HepG2 (cell line): Measurements from ENCODE around the gene ADCYAP1. TPM values are rescaled to one million over a fixed set of nuclear protein-coding genes. Genes with fewer than 3 reads are reported as not detected.

Source experiments
- ATAC-seq: fragments of 200-7000 bp; cut with Tn5 transposase; 3 replicates; pipeline ENCODE4 v1.9.1; 2020; ENCODE audit warnings: mild to moderate bottlenecking, moderate library complexity
- BruUV-seq: library from RNA; stranded (reverse); fragments of 400-500 nt; replicated peaks from 2 replicates; lab custom pipeline; 2021; lab: Mats Ljungman, UMichigan
- CTCF ChIA-PET: fragments of 300-600 bp; formaldehyde crosslinking; extraction: SDS; loops from one replicate; lab custom pipeline; 2021; ENCODE audit warnings: low total read pairs, inconsistent platforms, low intra/inter-chr PET ratio; lab: Yijun Ruan, JAX
- POLR2A ChIA-PET: fragments of 350-600 bp; sonication (Branson Sonifier 250); formaldehyde crosslinking; loops from one replicate; lab custom pipeline; 2020; ENCODE audit warnings: antibody characterized with exemption, inconsistent platforms; lab: Yijun Ruan, JAX
- DNase-seq: peaks from one replicate; pipeline ENCODE4 v3.0.0-alpha.2; 2015; ENCODE audit warnings: low spot score
- FAIRE-seq: peaks from 3 replicates; lab custom pipeline; 2011; peaks lifted over from hg19 to GRCh38; lab: Jason Lieb, UNC
- H2AFZ ChIP-seq: one replicate; pipeline ENCODE4 v1.6.1; 2011; ENCODE audit warnings: low read length, inconsistent platforms
- H3K27ac ChIP-seq: fragments of 300-600 bp; 3 replicates; pipeline ENCODE4 v1.8.0; 2011; ENCODE audit warnings: mixed run types, mild to moderate bottlenecking, mixed read lengths, low read length, inconsistent platforms; ENCODE audit not compliant: insufficient read depth; ENCODE audit errors: extremely low read length
- H3K27me3 ChIP-seq, 2 experiments: fragments of 200-600 bp in 1 of 2; 2 replicates in 1 of 2; 3 replicates in 1 of 2; pipeline versions ENCODE4 v1.6.0 to v1.8.0; 2011; ENCODE audit warnings: low read length in 2 of 2, mild to moderate bottlenecking in 2 of 2, moderate library complexity in 2 of 2, inconsistent platforms in 1 of 2; ENCODE audit not compliant: insufficient read depth in 2 of 2, control insufficient read depth in 1 of 2
- H3K36me3 ChIP-seq, 2 experiments: fragments of 200-600 bp in 1 of 2; replicated peaks in 1 of 2; 2 replicates in 1 of 2; 3 replicates in 1 of 2; pipeline versions ENCODE4 v1.5.1 to v1.8.0; 2011; ENCODE audit warnings: low read length in 2 of 2, inconsistent platforms in 1 of 2; ENCODE audit not compliant: insufficient read depth in 2 of 2, control insufficient read depth in 1 of 2
- H3K4me1 ChIP-seq: 2 replicates; pipeline ENCODE4 v1.5.1; 2012; ENCODE audit warnings: low read length, inconsistent platforms; ENCODE audit not compliant: insufficient read depth
- H3K4me2 ChIP-seq: 2 replicates; pipeline ENCODE4 v1.6.0; 2011; ENCODE audit warnings: low read depth, low read length, inconsistent platforms
- H3K4me3 ChIP-seq, 3 experiments: fragments of 200-600 bp in 1 of 3; sonication (generic), shearing (Covaris generic) in 1 of 3; replicated peaks in 1 of 3; 2 replicates each; pipeline ENCODE4 v1.5.1; 2011 to 2016; ENCODE audit warnings: low read length in 3 of 3, inconsistent platforms in 2 of 3, low read depth in 2 of 3, mild to moderate bottlenecking in 2 of 3, control low read depth in 1 of 3, mixed read lengths in 1 of 3; ENCODE audit not compliant: insufficient read depth in 1 of 3
- H3K79me2 ChIP-seq: one replicate; pipeline ENCODE4 v1.6.1; 2011; ENCODE audit warnings: low read length, inconsistent platforms; ENCODE audit not compliant: insufficient read depth
- H3K9ac ChIP-seq: 2 replicates; pipeline ENCODE4 v1.6.0; 2011; ENCODE audit warnings: mild to moderate bottlenecking, low read depth, low read length, inconsistent platforms; ENCODE audit not compliant: insufficient read depth
- H3K9me3 ChIP-seq: 2 replicates; pipeline ENCODE4 v1.5.1; 2012; ENCODE audit warnings: mild to moderate bottlenecking, low read length
- H4K20me1 ChIP-seq: 2 replicates; pipeline ENCODE4 v1.6.0; 2011; ENCODE audit warnings: inconsistent platforms, mild to moderate bottlenecking, low read length, moderate library complexity; ENCODE audit not compliant: insufficient read depth
- FOXC1 ChIP-seq: sonication (generic); formaldehyde crosslinking; IDR thresholded peaks from 2 replicates; pipeline ENCODE4 v1.8.0; 2022; ENCODE audit warnings: mild to moderate bottlenecking, missing genetic modification reagents, borderline replicate concordance
- GATAD2A ChIP-seq: IDR thresholded peaks from 2 replicates; pipeline ENCODE4 v1.6.1; 2016
- GZF1 ChIP-seq: sonication (generic); formaldehyde crosslinking; IDR thresholded peaks from 2 replicates; pipeline ENCODE4 v1.5.1; 2020; ENCODE audit warnings: mild to moderate bottlenecking, missing genetic modification reagents
- HHEX ChIP-seq: IDR thresholded peaks from 2 replicates; pipeline ENCODE4 v1.6.1; 2016; ENCODE audit warnings: control low read depth
- IRF2 ChIP-seq: IDR thresholded peaks from 2 replicates; pipeline ENCODE4 v1.6.1; 2018; ENCODE audit warnings: missing genetic modification reagents, missing compliant biosample characterization
- RARA ChIP-seq: IDR thresholded peaks from 2 replicates; pipeline ENCODE4 v1.6.1; 2016; ENCODE audit warnings: missing genetic modification reagents, missing compliant biosample characterization
- RBM22 ChIP-seq: fragments of 200-400 bp; formaldehyde crosslinking; optimal IDR thresholded peaks from 2 replicates; pipeline ENCODE3; 2017; ENCODE audit warnings: mild to moderate bottlenecking, low read length, moderate library complexity
- SOX13 ChIP-seq, 3 experiments: fragments of 450-650 bp in 1 of 3; sonication (generic) in 1 of 3; formaldehyde crosslinking in 1 of 3; IDR thresholded peaks in 2 of 3; conservative IDR thresholded peaks in 1 of 3; 2 replicates each; pipeline versions ENCODE4 v1.5.0 to v1.6.1; 2016 to 2020; ENCODE audit warnings: antibody characterized with exemption in 1 of 3, mild to moderate bottlenecking in 1 of 3, missing compliant biosample characterization in 1 of 3, missing genetic modification reagents in 1 of 3, moderate library complexity in 1 of 3
- SOX6 ChIP-seq, 2 experiments: fragments of 450-650 bp in 1 of 2; sonication (generic) in 1 of 2; formaldehyde crosslinking in 1 of 2; IDR thresholded peaks; 2 replicates each; pipeline versions ENCODE4 v1.4.0 to v1.6.1; 2017 to 2020; ENCODE audit warnings: antibody characterized with exemption in 1 of 2, mild to moderate bottlenecking in 1 of 2, missing genetic modification reagents in 1 of 2
- ZBTB4 ChIP-seq: sonication (generic); formaldehyde crosslinking; IDR thresholded peaks from 2 replicates; pipeline ENCODE4 v1.4.0; 2020; ENCODE audit warnings: missing genetic modification reagents, mild to moderate bottlenecking, borderline replicate concordance
- ZNF382 ChIP-seq: sonication (generic); formaldehyde crosslinking; IDR thresholded peaks from 2 replicates; pipeline ENCODE4 v1.5.0; 2020; ENCODE audit warnings: missing genetic modification reagents, mild to moderate bottlenecking, borderline replicate concordance
- ZNF441 ChIP-seq: sonication (generic); formaldehyde crosslinking; IDR thresholded peaks from 2 replicates; pipeline ENCODE4 v1.7.0; 2021; ENCODE audit warnings: missing genetic modification reagents, borderline replicate concordance
- WGBS: methylation state at CpG from one replicate; pipeline ENCODE4 v1.1.6; 2017; ENCODE audit warnings: low lambda C conversion rate; 5-methylcytosine and 5-hydroxymethylcytosine counted together
- in situ Hi-C: cut with HindIII; loops from 2 replicates; pipeline ENCODE4 v1.10.0; 2017; ENCODE audit warnings: low pct_unique_long_range_greater_than_20kb; ENCODE audit not compliant: extremely low pct_ligation_motif_present
- intact Hi-C: fragments of 100-400 bp; cut with micrococcal nuclease; formaldehyde crosslinking; loops from one replicate; pipeline ENCODE4 v1.10.0; 2022; ENCODE audit not compliant: unreplicated experiment
- polyA plus RNA-seq, 8 experiments: library from polyadenylated mRNA; depleted of rRNA in 3 of 8; stranded (reverse) in 7 of 8; unstranded in 1 of 8; fragments of >200 nt; fragmentation: Illumina TruSeq in 4 of 8; extraction: Trizol in 4 of 8; gene quantifications; 2 replicates each; pipeline versions ENCODE4 v1.2.1 to v1.2.3, GENCODE V29; 2011 to 2016; ENCODE audit warnings: low read depth in 4 of 8, missing spikeins in 1 of 8, mixed read lengths in 1 of 8; ENCODE audit not compliant: insufficient read depth in 1 of 8
- total RNA-seq, 5 experiments: library from RNA; depleted of rRNA; stranded (reverse); fragments of >200 nt; fragmentation: Illumina TruSeq; extraction: Trizol; gene quantifications; 2 replicates each; pipeline ENCODE4 v1.2.3, GENCODE V29; 2016; ENCODE audit warnings: low read depth in 1 of 5
- TF ChIP-seq, protein P1 (sequence below): IDR thresholded peaks from 2 replicates; pipeline ENCODE4 v1.6.1; 2018; ENCODE audit warnings: missing genetic modification reagents, mild to moderate bottlenecking, missing compliant biosample characterization
- TF ChIP-seq, protein P2 (sequence below): IDR thresholded peaks from 2 replicates; pipeline ENCODE4 v1.6.1; 2012; ENCODE audit warnings: inconsistent platforms
- TF ChIP-seq, protein P3 (sequence below): sonication (generic); formaldehyde crosslinking; IDR thresholded peaks from 2 replicates; pipeline ENCODE4 v1.5.0; 2020; ENCODE audit warnings: missing genetic modification reagents

Gene ADCYAP1
- total and polyA plus RNA-seq, 2 of the 13 experiments (the other 11 are each of a cell fraction or from before 2014, with no cell fraction given) = not detected

- POLR2A ChIA-PET = no interaction called here
- WGBS = 0% methylated on average over 1 of the region's 1 CpG
- TF ChIP-seq ZNF441 (CRISPR knock-in tag) (no peak), ZNF382 (CRISPR knock-in tag) (no peak), RBM22 (no peak), FOXC1 (CRISPR knock-in tag) (no peak), RARA (CRISPR knock-in tag) (peak; percentile 45; the same call in 1 of the 2 replicates), IRF2 (CRISPR knock-in tag) (no peak), HHEX (CRISPR knock-in tag) (0 out of 2 replicates have a peak, but pooled peaks have one; percentile 16), ZBTB4 (CRISPR knock-in tag) (no peak), GATAD2A (peak; percentile 45; the same call in 1 of the 2 replicates), GZF1 (CRISPR knock-in tag) (peak; percentile 92; the same call in 1 of the 2 replicates), SOX13 (IDR thresholded peaks at IDR 0.05) (no peak), SOX13 (CRISPR knock-in tag; conservative IDR thresholded peaks at IDR 0.05 in 1 of 2, IDR thresholded peaks at IDR 0.05 in 1 of 2) (peak in 1 of 2 experiments; percentile 12; a peak in 1 of 4 replicates), SOX6 (IDR thresholded peaks at IDR 0.05) (no peak), SOX6 (CRISPR knock-in tag; IDR thresholded peaks at IDR 0.05) (peak; percentile 32; the same call in 1 of the 2 replicates)
- TF ChIP-seq, protein P1, sequence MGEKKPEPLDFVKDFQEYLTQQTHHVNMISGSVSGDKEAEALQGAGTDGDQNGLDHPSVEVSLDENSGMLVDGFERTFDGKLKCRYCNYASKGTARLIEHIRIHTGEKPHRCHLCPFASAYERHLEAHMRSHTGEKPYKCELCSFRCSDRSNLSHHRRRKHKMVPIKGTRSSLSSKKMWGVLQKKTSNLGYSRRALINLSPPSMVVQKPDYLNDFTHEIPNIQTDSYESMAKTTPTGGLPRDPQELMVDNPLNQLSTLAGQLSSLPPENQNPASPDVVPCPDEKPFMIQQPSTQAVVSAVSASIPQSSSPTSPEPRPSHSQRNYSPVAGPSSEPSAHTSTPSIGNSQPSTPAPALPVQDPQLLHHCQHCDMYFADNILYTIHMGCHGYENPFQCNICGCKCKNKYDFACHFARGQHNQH (CRISPR knock-in tag) = 0 out of 2 replicates have a peak, but pooled peaks have one; percentile 15
- TF ChIP-seq, protein P2, sequence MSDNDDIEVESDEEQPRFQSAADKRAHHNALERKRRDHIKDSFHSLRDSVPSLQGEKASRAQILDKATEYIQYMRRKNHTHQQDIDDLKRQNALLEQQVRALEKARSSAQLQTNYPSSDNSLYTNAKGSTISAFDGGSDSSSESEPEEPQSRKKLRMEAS = peak; percentile 21; the same call in 1 of the 2 replicates
- TF ChIP-seq, protein P3, sequence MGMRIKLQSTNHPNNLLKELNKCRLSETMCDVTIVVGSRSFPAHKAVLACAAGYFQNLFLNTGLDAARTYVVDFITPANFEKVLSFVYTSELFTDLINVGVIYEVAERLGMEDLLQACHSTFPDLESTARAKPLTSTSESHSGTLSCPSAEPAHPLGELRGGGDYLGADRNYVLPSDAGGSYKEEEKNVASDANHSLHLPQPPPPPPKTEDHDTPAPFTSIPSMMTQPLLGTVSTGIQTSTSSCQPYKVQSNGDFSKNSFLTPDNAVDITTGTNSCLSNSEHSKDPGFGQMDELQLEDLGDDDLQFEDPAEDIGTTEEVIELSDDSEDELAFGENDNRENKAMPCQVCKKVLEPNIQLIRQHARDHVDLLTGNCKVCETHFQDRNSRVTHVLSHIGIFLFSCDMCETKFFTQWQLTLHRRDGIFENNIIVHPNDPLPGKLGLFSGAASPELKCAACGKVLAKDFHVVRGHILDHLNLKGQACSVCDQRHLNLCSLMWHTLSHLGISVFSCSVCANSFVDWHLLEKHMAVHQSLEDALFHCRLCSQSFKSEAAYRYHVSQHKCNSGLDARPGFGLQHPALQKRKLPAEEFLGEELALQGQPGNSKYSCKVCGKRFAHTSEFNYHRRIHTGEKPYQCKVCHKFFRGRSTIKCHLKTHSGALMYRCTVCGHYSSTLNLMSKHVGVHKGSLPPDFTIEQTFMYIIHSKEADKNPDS (CRISPR knock-in tag) = no peak
Observed at GRCh38 chr18:924987-925386, 20.3 kb downstream of the ADCYAP1 start.

More at GRCh38 chr18:924987-925386, 20.3 kb downstream of the ADCYAP1 start:
- no peak for FAIRE-seq
- Histone ChIP-seq H3K4me2 (no peak overlapping the region), H3K9me3 (no peaks in the 10 kb centered on the region), H3K27me3 (peaks cover 0 to 3% of the 10 kb centered on the region in 2 experiments; a peak in 3 of 5 replicates), H4K20me1 (no peaks in the 10 kb centered on the region), H3K4me1 (peaks cover 34% of the 10 kb centered on the region), H3K4me3 (no peak overlapping the region), H3K27ac (no peak overlapping the region), H3K9ac (no peak overlapping the region), H2AFZ (no peak overlapping the region), H3K36me3 (no peaks in the 10 kb centered on the region), H3K79me2 (no peaks in the 10 kb centered on the region)
- CTCF ChIA-PET = no interaction called here
- in situ Hi-C loops = no loop called here
- peak; percentile 43; the same call in 1 of the 3 replicates for ATAC-seq
- peak; percentile 6 for DNase-seq
- intact Hi-C loops = no loop called here
- BruUV-seq = no TSS peak
